Stimulated activated naive CD4-positive, alpha-beta T cell treated with Interleukin-2 at 50 U/mL for 16 hours (primary cell): ENCODE measurements around the gene PLXND1.
"Not testable (repeated sequence)": the region's sequence is repeated elsewhere in the genome, so short reads cannot be mapped to it uniquely, and the experiment has no call there.

ENCODE experiments used
- DNase-seq: peaks from one replicate; lab custom pipeline; 2025; lab: John Stamatoyannopoulos, UW

Gene PLXND1

DNA sequence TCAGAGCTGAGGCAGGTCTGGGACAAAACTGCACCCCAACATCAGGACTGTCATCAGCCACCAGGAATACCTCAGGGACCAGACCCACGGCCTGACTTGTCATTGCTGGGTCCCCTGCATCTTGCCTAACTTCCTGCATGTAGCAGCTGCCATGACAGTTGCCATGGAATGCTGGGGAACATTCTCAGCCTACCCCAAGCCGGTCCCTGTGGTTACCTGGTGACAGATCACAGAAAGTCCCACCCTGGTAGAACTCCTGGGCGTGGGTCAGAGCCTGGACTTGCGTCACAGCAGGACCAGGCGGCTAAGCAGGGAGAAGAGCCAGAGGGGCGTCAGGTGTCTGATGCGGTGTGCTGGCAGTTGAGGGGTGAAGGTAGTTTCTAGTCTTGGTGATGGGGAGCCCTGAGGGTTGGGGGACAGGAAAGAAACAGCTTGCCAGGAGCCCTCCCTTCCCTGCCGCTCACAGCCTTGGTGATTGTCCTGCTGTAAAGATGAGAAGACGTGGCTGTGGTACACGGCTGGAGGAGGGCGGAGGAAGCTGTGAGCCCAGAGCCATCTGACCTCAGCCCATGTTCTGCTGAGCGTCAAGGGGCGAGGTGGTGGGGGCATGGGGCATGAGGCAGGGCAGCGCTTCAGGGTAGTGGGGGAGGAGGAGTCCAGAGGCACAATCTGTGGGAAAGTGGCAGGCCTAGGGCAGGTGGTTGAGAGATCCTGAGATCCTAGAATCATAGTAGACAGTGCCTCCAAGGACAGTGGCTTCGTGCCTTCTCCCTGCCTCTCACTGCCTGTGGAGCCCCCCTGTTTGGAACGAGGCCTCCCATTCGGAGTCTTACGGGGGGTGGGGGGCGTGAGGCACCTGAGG is 58.1 kb downstream of the PLXND1 start:
- no peak for DNase-seq

DNA sequence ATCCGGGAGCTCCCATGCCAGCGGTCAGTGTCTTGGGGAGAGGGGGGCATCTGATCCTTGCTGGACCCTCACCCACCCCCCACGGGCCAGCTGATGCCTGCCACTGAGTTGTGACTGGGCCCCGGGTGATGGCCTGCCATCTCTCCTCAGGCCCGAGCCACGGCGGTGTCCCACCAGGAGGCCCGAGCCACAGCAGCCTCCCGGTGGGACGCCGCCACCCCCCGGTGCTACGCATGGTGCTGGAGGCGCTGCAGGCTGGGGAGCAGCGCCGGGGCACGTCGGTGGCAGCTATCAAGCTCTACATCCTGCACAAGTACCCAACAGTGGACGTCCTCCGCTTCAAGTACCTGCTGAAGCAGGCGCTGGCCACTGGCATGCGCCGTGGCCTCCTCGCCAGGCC is 59.2 kb downstream of the PLXND1 start:
- DNase-seq: no peak

DNA sequence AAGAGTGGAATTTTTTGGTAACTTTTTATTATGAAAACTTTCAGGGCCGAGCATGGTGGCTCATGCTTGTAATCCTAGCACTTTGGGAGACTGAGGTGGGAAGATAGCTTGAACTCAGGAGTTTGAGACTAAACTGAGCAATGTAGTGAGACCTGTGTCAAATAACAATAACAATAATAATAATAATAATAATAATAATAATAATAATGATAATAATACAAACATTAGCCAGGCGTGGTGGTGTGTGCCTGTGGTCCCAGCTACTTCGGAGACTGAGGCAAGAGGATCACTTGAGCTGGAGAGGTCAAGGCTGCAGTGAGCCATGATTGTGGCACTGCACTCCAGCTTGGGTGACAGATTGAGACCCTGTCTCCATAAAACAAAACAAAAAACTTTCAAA is 60.5 kb downstream of the PLXND1 start:
- not testable (repeated sequence) for DNase-seq

DNA sequence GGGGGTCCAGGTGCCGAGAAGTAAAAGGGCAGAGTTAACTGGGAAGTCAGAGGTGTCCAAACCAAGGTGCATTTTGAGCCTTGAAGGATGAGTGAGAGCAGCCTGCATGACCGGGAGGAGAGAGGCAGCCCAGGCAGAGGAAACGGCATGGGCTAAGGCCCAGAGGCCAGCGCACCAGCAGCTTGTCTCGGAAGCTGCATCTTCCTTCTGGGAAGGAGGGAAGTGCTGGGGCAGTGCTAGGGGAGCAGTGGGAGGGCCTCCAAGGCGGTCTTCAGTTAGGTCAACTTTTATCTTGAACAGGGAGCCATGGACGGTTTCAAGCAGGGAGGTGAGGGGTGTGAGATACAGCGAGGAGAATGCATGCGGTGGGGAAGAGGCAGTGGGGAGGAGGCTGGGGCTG is 62.5 kb downstream of the PLXND1 start:
- no peak for DNase-seq

DNA sequence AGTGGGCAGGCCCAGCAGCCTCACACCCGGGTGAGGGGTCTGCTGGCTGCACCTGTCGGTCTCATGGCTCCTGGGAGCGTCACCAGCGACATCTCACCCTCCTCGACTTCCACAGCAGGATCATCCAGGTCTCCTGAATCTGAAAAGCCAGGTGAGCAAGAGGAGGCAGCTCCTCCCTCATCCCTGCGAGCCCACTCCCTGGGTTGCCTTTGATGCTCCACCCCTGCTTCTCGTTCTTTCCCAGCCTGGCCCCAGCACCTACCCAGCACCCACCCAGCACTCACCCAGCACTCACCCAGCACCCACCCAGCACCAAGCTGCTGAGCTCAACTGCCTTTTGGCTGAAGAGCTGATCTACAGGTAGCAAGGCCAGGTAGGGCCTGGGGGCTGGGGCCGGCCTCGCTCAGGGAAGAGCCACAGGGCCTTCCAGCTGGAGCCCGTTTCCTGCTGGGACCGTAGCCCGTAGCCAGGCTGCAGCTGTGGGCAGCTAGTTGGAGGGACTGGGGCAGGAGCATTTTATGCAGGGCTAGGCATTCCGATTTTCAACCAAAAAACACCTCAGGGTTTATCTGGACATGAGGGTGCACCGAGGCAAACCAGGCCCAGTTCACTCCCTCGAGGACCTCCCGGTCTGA is 63.2 kb downstream of the PLXND1 start, which contains the start of gene H1-8:
Gene H1-8 (plus strand): TSS at position 20 of the 635 bp plus-strand sequence. CDS start 44 bp downstream, at position 64.
- no peak for DNase-seq

DNA sequence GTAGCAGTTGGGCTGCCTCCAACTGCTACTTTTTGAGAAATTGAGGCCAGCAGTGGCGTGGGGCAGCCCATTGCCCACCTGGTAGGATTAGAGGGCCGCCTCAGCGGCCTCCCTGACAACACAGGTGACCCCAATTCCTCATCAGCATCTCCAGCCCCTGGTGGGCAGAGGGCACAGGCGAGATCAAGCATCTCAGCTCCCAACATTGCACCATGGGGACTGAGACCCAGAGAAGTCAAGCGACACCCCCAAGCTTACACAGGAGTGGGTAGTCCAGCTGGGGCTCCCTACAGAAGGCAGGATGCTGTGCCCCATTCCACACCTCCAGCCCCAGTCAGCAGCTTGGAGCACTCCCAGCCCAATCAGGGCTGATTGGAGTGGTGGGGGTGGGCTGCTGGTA is 63.7 kb downstream of the PLXND1 start:
- DNase-seq: no peak

DNA sequence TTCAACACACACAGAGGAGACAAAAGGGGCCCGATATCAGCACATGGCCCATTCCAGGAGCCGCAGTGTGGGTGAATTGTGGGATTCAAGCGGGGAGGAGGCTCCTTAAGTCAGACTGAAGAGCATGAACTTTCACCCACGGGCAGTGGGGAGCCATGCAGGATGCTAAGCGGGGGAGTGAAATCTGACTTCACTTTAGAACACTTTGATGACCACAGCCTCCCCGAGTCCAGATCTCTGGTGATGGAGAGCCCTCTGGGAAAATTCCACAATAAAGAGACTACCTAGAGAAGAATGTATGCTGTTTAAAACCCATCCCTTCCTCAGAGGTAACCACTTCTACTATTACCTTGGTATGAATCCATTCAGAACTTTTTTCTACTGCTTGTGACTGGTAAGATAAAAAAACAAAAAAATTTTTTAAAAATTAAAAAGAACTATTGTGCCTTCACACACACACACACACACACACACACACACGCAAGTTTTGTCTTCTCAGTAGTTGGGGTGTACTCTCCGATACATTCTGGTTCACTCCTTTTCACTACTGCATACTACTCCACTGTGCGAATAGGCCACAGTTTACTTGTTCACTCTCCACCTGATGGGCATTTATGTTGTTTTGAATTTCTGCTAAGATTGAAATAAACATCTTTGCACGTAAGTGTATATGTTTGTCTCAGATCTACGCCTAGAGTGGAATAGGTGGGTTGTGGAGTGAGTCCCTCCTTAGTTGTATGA is 65.5 kb downstream of the PLXND1 start:
- no peak for DNase-seq

GRCh38 chr3:129539206-129539605 is 67.3 kb downstream of the PLXND1 start:
- no peak for DNase-seq

- no peak for DNase-seq
These were observed 69.7 kb downstream of the PLXND1 start for GRCh38 chr3:129536804-129537203.

DNA sequence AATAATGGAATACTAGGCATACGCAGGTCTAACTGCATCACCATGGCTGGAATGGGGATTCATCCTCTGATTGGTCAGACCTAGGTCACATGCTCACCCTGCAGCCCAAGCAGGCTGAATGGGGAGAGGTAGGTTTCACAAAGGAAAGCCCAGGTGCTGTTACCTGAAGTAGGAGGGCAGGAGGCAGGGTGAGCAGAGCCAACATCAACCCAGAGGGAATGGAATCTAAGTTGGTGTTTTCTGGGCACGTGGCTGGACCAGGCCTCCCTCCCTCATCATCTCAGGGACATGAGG is 70.2 kb downstream of the PLXND1 start:
- no peak for DNase-seq

GRCh38 chr3:129535075-129535474 is 71.4 kb downstream of the PLXND1 start:
- no peak for DNase-seq

DNA sequence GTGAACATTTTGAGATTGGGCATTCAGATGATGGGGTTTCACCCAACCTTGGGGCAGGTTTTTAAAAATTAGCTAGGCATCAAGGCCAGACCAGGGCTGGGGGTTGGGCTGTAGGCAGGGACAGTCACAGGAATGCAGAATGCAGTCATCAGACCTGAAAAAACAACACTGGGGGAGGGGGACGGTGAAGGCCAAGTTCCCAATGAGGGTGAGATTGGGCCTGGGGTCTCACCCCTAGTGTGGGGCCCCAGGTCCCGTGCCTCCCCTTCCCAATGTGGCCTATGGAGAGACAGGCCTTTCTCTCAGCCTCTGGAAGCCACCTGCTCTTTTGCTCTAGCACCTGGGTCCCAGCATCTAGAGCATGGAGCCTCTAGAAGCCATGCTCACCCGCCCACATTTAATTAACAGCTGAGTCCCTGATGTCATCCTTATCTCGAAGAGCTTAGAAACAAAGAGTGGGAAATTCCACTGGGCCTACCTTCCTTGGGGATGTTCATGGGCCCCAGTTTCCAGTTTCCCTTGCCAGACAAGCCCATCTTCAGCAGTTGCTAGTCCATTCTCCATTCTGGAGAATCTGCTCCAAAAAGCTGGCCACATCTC is 71.9 kb downstream of the PLXND1 start:
- no peak for DNase-seq

GRCh38 chr3:129533406-129533805 is 73.1 kb downstream of the PLXND1 start:
- DNase-seq: no peak

DNA sequence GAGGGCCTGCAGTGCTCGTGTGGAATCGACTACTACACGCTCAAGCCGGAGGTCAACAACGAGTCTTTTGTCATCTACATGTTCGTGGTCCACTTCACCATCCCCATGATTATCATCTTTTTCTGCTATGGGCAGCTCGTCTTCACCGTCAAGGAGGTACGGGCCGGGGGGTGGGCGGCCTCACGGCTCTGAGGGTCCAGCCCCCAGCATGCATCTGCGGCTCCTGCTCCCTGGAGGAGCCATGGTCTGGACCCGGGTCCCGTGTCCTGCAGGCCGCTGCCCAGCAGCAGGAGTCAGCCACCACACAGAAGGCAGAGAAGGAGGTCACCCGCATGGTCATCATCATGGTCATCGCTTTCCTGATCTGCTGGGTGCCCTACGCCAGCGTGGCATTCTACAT is 74.2 kb downstream of the PLXND1 start:
- no peak for DNase-seq

GRCh38 chr3:129531699-129532098 is 74.8 kb downstream of the PLXND1 start:
- no peak for DNase-seq

DNA sequence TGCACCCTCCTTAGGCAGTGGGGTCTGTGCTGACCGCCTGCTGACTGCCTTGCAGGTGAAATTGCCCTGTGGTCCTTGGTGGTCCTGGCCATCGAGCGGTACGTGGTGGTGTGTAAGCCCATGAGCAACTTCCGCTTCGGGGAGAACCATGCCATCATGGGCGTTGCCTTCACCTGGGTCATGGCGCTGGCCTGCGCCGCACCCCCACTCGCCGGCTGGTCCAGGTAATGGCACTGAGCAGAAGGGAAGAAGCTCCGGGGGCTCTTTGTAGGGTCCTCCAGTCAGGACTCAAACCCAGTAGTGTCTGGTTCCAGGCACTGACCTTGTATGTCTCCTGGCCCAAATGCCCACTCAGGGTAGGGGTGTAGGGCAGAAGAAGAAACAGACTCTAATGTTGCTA is 75.7 kb downstream of the PLXND1 start:
- DNase-seq: no peak

DNA sequence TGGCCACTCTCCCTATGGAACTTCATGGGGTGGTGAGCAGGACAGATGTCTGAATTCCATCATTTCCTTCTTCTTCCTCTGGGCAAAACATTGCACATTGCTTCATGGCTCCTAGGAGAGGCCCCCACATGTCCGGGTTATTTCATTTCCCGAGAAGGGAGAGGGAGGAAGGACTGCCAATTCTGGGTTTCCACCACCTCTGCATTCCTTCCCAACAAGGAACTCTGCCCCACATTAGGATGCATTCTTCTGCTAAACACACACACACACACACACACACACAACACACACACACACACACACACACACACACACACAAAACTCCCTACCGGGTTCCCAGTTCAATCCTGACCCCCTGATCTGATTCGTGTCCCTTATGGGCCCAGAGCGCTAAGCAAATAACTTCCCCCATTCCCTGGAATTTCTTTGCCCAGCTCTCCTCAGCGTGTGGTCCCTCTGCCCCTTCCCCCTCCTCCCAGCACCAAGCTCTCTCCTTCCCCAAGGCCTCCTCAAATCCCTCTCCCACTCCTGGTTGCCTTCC is 76.2 kb downstream of the PLXND1 start:
- DNase-seq: no peak

DNA sequence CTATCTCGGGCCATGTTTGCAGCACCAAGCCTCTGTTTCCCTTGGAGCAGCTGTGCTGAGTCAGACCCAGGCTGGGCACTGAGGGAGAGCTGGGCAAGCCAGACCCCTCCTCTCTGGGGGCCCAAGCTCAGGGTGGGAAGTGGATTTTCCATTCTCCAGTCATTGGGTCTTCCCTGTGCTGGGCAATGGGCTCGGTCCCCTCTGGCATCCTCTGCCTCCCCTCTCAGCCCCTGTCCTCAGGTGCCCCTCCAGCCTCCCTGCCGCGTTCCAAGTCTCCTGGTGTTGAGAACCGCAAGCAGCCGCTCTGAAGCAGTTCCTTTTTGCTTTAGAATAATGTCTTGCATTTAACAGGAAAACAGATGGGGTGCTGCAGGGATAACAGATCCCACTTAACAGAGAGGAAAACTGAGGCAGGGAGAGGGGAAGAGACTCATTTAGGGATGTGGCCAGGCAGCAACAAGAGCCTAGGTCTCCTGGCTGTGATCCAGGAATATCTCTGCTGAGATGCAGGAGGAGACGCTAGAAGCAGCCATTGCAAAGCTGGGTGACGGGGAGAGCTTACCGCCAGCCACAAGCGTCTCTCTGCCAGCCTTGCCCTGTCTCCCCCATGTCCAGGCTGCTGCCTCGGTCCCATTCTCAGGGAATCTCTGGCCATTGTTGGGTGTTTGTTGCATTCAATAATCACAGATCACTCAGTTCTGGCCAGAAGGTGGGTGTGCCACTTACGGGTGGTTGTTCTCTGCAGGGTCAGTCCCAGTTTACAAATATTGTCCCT is 76.9 kb downstream of the PLXND1 start:
- DNase-seq: no peak

DNA sequence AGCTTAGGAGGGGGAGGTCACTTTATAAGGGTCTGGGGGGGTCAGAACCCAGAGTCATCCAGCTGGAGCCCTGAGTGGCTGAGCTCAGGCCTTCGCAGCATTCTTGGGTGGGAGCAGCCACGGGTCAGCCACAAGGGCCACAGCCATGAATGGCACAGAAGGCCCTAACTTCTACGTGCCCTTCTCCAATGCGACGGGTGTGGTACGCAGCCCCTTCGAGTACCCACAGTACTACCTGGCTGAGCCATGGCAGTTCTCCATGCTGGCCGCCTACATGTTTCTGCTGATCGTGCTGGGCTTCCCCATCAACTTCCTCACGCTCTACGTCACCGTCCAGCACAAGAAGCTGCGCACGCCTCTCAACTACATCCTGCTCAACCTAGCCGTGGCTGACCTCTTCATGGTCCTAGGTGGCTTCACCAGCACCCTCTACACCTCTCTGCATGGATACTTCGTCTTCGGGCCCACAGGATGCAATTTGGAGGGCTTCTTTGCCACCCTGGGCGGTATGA is 77.8 kb downstream of the PLXND1 start, which contains the start of gene RHO:
Gene RHO (plus strand): TSS at position 51 of the 512 bp plus-strand sequence. CDS start 95 bp downstream, at position 146.
- DNase-seq: no peak

DNA sequence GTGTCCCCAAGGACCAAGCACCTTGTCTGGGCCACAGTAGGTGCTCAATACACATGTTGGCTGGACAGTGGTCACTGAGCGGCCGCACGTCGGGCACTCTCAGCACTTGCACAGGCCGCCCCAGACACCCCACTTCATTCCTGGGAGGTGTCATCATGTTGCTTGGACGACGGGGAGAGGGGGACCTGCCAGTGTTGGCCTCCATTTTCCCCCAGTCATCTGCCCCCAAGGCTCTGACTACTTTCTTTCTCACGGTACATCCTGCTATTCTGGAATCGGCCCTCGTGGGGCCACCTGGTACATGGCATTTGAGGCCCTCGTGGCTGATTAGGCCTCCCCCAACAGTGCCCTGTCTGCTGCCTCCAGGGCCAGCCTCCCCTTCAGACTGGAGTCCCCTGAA is 79.2 kb downstream of the PLXND1 start:
- no peak for DNase-seq
